Mucosa of descending colon (tissue), 3 donors: Measurements from ENCODE around the gene RAVER2. TPM values are rescaled to one million over a fixed set of nuclear protein-coding genes. Genes with fewer than 3 reads are reported as not detected.

ENCODE experiments used
- ATAC-seq: fragments of 200-7000 bp; cut with Tn5 transposase; one replicate; pipeline ENCODE4 v1.9.1; 2020; ENCODE audit warnings: mild to moderate bottlenecking, moderate library complexity
- DNase-seq, 3 donors: peaks; one replicate each; pipeline ENCODE4 v3.0.0-alpha.2; 2020
- H3K36me3 ChIP-seq: fragments of 200-600 bp; one replicate; pipeline ENCODE4 v1.8.0; 2021; ENCODE audit warnings: low read depth, mild to moderate bottlenecking
- H3K4me1 ChIP-seq: fragments of 200-600 bp; one replicate; pipeline ENCODE4 v1.8.0; 2021; ENCODE audit warnings: low read depth, mild to moderate bottlenecking
- H3K4me3 ChIP-seq: fragments of 200-600 bp; one replicate; pipeline ENCODE4 v1.8.0; 2021; ENCODE audit warnings: mild to moderate bottlenecking
- H3K9me3 ChIP-seq: fragments of 200-600 bp; one replicate; pipeline ENCODE4 v1.8.0; 2021; ENCODE audit warnings: mild to moderate bottlenecking
- intact Hi-C, 2 donors: fragments of 100-400 bp; cut with DNase I in 1 of 2; cut with micrococcal nuclease in 1 of 2; formaldehyde crosslinking; loops; one replicate each; pipeline versions ENCODE4 v1.11.0 to v1.11.1; 2022; cut with DNase I, micrococcal nuclease
- long read RNA-seq, 2 donors: library from polyadenylated mRNA; unstranded; transcript quantifications; one replicate each; pipeline ENCODE4 v2.0.0, GENCODE V29; 2019 to 2021
- total RNA-seq, 3 donors: library from RNA; stranded (reverse); fragmentation: NEBNext Ultra II Directional in 2 of 3; extraction: Animal tissue kit (Norgen Biotek cat#: 25700) in 2 of 3; gene quantifications; one replicate each; pipeline versions ENCODE4 v1.2.1 to v1.2.4, GENCODE V29; 2021 to 2023
- TF ChIP-seq, protein P1 (sequence below): fragments of 200-600 bp; IDR thresholded peaks from one replicate; pipeline ENCODE4 v1.8.0; 2022; ENCODE audit warnings: antibody characterized with exemption, mild to moderate bottlenecking
- donor health status: DM: no; HTN: no; CAD: no; lungs with moderate emphysema.
- donor health status: DM: no; HTN: no; CAD: no.
- donor health status: DM: no; HTN: yes; CAD: no.

Gene RAVER2, protein sequence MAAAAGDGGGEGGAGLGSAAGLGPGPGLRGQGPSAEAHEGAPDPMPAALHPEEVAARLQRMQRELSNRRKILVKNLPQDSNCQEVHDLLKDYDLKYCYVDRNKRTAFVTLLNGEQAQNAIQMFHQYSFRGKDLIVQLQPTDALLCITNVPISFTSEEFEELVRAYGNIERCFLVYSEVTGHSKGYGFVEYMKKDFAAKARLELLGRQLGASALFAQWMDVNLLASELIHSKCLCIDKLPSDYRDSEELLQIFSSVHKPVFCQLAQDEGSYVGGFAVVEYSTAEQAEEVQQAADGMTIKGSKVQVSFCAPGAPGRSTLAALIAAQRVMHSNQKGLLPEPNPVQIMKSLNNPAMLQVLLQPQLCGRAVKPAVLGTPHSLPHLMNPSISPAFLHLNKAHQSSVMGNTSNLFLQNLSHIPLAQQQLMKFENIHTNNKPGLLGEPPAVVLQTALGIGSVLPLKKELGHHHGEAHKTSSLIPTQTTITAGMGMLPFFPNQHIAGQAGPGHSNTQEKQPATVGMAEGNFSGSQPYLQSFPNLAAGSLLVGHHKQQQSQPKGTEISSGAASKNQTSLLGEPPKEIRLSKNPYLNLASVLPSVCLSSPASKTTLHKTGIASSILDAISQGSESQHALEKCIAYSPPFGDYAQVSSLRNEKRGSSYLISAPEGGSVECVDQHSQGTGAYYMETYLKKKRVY
- 10 to 100 TPM; 35.9 to 81.0 (median 46.3) TPM for total RNA-seq
- long read RNA-seq, donor 1, full-length matches to known transcripts, result 38 of 47 reads
- long read RNA-seq, donor 1, partial matches to known transcripts, result 4 of 47 reads
- long read RNA-seq, donor 1, other reads (novel, unspliced or antisense), result 5 of 47 reads
- long read RNA-seq, donor 2, full-length matches to known transcripts, result 1 of 3 reads
- long read RNA-seq, donor 2, partial matches to known transcripts, result 0 of 3 reads
- long read RNA-seq, donor 2, other reads (novel, unspliced or antisense), result 2 of 3 reads

DNA sequence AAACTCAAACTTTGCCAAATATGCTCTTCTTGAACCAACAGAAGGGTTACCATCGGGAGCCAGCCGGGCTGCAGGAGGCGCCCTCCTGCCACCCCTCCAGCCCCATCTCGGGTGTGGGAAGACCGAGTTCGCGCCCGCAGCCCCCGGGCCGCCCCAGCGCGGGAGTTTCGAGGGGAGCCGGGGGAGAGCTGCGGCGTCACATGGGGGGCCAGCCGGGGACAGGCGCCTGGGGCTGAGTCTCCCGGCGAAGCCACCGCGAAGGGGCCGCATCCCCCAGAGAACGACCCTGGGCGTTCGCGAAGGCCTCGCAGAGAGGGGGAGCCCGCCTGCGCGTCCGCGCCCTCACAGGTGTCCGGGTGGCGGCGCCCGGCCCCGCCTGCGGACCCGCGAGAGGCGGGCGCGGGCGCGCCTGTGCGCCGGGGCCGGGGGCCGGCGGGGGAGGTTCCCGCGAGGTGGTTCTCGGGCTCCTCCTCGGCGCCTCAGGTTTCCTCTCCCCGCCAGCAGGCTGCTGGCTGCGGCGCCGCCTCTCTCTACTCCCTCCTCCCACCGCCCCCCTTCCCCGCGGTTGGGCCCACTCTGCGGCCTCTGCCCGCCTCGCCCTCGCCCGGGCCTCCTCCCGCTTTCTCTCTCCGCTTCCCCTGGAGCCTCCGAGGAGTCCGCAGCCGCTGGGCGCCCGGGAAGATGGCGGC, at the start of gene RAVER2:
TSS of gene RAVER2 (plus strand) at position 584 of the 689 bp plus-strand sequence. CDS start at position 682, 98 bp downstream.
- intact Hi-C loops, result loop anchor here in 1 of 2 donors (2.0 kb wide), 1 partner anchor 80 kb away; no protein-coding TSS in a partner anchor

DNA sequence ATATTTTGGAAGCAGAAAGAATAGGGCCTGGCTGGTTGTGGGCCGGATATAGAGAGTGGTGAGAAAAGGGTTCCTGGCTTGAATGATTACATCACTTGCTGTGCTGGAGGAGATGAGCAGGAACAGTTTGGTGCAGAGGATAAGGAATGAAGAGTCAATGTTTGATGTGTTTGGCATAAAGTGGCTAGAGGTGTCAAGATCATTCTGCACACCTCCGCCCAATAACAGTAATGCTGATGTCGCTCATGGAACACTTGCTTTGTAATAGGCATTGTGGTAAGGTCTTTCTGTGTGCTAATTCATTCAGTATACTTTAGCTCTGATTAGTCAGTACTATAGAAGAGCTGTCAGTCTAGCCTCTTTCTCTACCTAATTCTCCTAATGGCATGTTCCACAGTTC, 48.0 kb upstream of the RAVER2 start:
- no peaks in the 10 kb centered on the region for H3K9me3 ChIP-seq
- H3K4me1 ChIP-seq, result no peaks in the 10 kb centered on the region
- DNase-seq, result no peak
- H3K36me3 ChIP-seq, result no peaks in the 10 kb centered on the region
- TF ChIP-seq, protein P1, sequence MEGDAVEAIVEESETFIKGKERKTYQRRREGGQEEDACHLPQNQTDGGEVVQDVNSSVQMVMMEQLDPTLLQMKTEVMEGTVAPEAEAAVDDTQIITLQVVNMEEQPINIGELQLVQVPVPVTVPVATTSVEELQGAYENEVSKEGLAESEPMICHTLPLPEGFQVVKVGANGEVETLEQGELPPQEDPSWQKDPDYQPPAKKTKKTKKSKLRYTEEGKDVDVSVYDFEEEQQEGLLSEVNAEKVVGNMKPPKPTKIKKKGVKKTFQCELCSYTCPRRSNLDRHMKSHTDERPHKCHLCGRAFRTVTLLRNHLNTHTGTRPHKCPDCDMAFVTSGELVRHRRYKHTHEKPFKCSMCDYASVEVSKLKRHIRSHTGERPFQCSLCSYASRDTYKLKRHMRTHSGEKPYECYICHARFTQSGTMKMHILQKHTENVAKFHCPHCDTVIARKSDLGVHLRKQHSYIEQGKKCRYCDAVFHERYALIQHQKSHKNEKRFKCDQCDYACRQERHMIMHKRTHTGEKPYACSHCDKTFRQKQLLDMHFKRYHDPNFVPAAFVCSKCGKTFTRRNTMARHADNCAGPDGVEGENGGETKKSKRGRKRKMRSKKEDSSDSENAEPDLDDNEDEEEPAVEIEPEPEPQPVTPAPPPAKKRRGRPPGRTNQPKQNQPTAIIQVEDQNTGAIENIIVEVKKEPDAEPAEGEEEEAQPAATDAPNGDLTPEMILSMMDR, result no peak
- ATAC-seq, result no peak
- intact Hi-C loops, result loop anchor here in 1 of 2 donors (10.0 kb wide), 1 partner anchor 128 kb away; no protein-coding TSS in a partner anchor
- H3K4me3 ChIP-seq, result no peak overlapping the region

More for the DNA sequence above, at the start of gene RAVER2:
- Histone ChIP-seq H3K9me3 (no peaks in the 10 kb centered on the region), H3K4me3 (peak within 1 kb of the TSS; percentile 86), H3K36me3 (no peaks in the 10 kb centered on the region), H3K4me1 (peaks cover 10% of the 10 kb centered on the region)
- DNase-seq, result peak; percentile 83 to 90 (median 85)
- TF ChIP-seq, protein P1, result peak; percentile 22
- peak; percentile 89 for ATAC-seq

DNA sequence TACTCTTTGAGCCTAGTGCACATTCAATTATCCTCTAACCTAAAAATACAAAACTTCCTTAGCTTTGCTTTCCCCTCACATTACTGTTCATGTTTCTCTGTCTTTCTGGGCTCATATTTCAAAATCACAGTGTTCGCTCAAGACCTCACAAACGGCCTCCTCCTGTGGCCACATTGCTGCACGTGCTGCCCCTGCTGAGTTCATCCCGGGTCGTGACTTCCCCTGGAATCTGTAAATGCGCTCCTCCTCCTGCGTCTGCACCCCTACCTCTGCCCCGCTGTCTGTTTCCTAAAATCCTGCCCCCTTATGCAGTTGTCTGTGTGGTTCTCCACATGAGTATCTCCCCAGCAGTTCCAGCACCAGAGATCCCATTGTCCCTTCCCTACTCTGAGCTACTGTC, 45.5 kb upstream of the RAVER2 start:
- ATAC-seq (no peak), DNase-seq (no peak)
- Histone ChIP-seq H3K9me3 (no peaks in the 10 kb centered on the region), H3K4me1 (no peaks in the 10 kb centered on the region), H3K4me3 (no peak overlapping the region), H3K36me3 (no peaks in the 10 kb centered on the region)
- intact Hi-C loops, result loop anchor here in 1 of 2 donors (10.0 kb wide), 1 partner anchor 125 kb away; no protein-coding TSS in a partner anchor
- TF ChIP-seq, protein P1, result no peak

DNA sequence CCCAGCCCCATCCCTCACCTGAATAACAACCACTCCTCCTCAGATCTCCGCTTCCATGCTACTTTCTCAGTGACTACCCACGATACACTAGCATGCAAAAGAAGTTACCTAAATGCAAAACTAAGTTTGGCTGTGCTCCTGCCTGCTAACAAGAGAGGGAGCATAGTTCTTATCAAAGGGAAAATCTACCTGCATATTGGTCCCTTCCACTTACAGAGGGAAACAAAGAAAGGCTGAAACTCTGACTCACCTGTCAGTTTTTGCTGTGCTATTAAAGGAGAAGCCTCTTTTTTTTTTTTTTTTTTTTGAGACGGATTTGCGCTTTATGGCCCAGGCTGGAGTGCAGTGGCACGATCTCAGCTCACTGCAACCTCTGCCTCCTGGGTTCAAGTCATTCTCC, 43.8 kb upstream of the RAVER2 start:
- no peaks in the 10 kb centered on the region for H3K4me1 ChIP-seq
- ATAC-seq, result no peak

More for the DNA sequence above, 43.8 kb upstream of the RAVER2 start:
- no peak for DNase-seq
- intact Hi-C loops, result no loop called here
- no peaks in the 10 kb centered on the region for H3K36me3 ChIP-seq
- H3K4me3 ChIP-seq, result no peak overlapping the region
- TF ChIP-seq, protein P1, result no peak
- no peaks in the 10 kb centered on the region for H3K9me3 ChIP-seq
